ENCODE results near the gene DGKB.

- TF ChIP-seq CTCF (conservative IDR thresholded peaks at IDR 0.05) (no peak), EZH2 (IDR thresholded peaks at IDR 0.05; ENCODE audit: low read depth) (no peak)
These were observed 76.1 kb downstream of the DGKB start for GRCh38 chr7:14826426-14826825.

Measured in PC-9 (cell line).